ENCODE measurements around the gene LDLRAD2. TPM values are rescaled to one million over a fixed set of nuclear protein-coding genes. Genes with fewer than 3 reads are reported as not detected.
A peak's percentile ranks its signal among the peaks of the same experiment; 100 is the strongest.

LDLRAD2 gene
- total and polyA plus RNA-seq, 9 of the 15 experiments (the other 6 are each of a cell fraction or from before 2014, with no cell fraction given) = 0.45 to 0.48 TPM; not detected in 7

GRCh38 chr1:21828075-21828474 lies 16.0 kb downstream of the LDLRAD2 start:
- ATAC-seq (no peak), DNase-seq (ENCODE audit: extremely low read depth in 1 of 4, low spot score in 3 of 4) (no peak), FAIRE-seq (no peak)
- Histone ChIP-seq H3K36me3 (ENCODE audit: control insufficient read depth, insufficient read depth, low read length) (peaks cover 88% of the 10 kb centered on the region; the same call in 2 of the 3 replicates), H3K79me2 (ENCODE audit: control insufficient read depth, insufficient read depth, low read length) (no peaks in the 10 kb centered on the region), H4K20me1 (replicated peaks; ENCODE audit: control insufficient read depth, insufficient read depth, low read length) (no peaks in the 10 kb centered on the region), H3K9me3 (replicated peaks; ENCODE audit: control insufficient read depth, insufficient read depth, low read depth, low read length) (no peaks in the 10 kb centered on the region), H3K4me1 (replicated peaks in 1 of 2; ENCODE audit: control insufficient read depth in 2 of 2, insufficient read depth in 2 of 2, low read length in 2 of 2) (peaks cover 0 to 40% of the 10 kb centered on the region in 2 experiments; a peak in 2 of 5 replicates), H3K27me3 (ENCODE audit: control insufficient read depth in 2 of 2, insufficient read depth in 2 of 2, low read length in 2 of 2) (no peaks in the 10 kb centered on the region), H3K4me3 (no peak overlapping the region), H3K4me2 (ENCODE audit: insufficient read depth, low read length) (no peak overlapping the region), H3K9ac (ENCODE audit: insufficient read depth in 1 of 2, low read depth in 2 of 2, low read length in 2 of 2) (0 out of 4 replicates have a peak overlapping the region, but pooled peaks of 1 of the 2 experiments have one; percentile 4), H3K9me1 (ENCODE audit: control insufficient read depth, insufficient read depth, low read length) (peaks cover 5% of the 10 kb centered on the region), H2AFZ (ENCODE audit: low read depth, low read length) (no peak overlapping the region), H3K27ac (ENCODE audit: extremely low read depth, low read depth, low read length) (no peak overlapping the region)
- TF ChIP-seq ZNF445 (CRISPR knock-in tag; IDR thresholded peaks at IDR 0.05; ENCODE audit: low read depth) = no peak
- TF ChIP-seq RBM22 (IDR thresholded peaks at IDR 0.05; ENCODE audit: low read depth, low read length, poor library complexity, severe bottlenecking) = peak; percentile 27
- TF ChIP-seq RREB1 (CRISPR knock-in tag; IDR thresholded peaks at IDR 0.05) = no peak
- TF ChIP-seq KDM4B (IDR thresholded peaks at IDR 0.05; ENCODE audit: borderline replicate concordance in 2 of 2, low read depth in 1 of 2) = no peak
- peak; percentile 71; the same call in 1 of the 2 replicates for TF ChIP-seq HNRNPL (IDR thresholded peaks at IDR 0.05; ENCODE audit: low read depth, low read length)
- TF ChIP-seq CHD4 (IDR thresholded peaks at IDR 0.05; ENCODE audit: insufficient read depth, insufficient replicate concordance, low read depth, low read length, poor library complexity, severe bottlenecking) = no peak
- ChIA-PET CTCF (ENCODE audit: low intra/inter-chr PET ratio) (no interaction called here), POLR2A (no interaction called here)
- WGBS (ENCODE audit: insufficient coverage, low coverage, missing lambda C conversion rate) = 89% methylated on average over 13 of the region's 13 CpGs
- intact Hi-C loops (cut with micrococcal nuclease) = no loop called here
- BruUV-seq (replicated peaks) = no TSS peak
- in situ Hi-C loops (cut with MboI) = no loop called here

Measured in K562 (cell line).